Pulmonary artery endothelial cell (primary cell): ENCODE data around the gene MERTK. TPM values are rescaled to one million over a fixed set of nuclear protein-coding genes. Genes with fewer than 3 reads are reported as not detected.

Experiments
- DNase-seq: peaks from one replicate; pipeline ENCODE4 v3.0.0-alpha.2; 2011; ENCODE audit warnings: low read depth, low spot score
- total RNA-seq: library from RNA; depleted of rRNA; stranded (reverse); fragments of >200 nt; gene quantifications from 2 replicates; pipeline ENCODE4 v1.2.3, GENCODE V29; 2014

Gene MERTK
- total RNA-seq, 1 donor from 2014 or later: 25.0 TPM

DNA sequence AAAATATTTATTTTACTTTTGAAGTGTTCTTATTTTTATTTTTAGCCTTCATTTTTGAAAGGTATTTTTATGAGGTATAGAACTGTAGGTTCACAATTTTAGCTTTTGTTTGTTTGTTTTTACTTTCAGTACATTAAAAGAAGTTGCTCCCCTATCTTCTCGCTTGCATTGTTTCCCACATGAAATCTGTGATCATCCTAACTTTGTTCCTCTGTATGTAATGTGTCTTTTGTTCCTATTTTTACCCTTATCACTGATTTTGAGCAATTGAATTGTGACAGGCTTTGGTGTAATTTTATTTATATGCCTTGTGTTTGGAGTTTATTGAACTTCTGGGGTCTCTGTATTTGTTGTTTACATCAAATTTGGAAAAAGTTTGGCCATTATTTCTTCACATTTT is 78.8 kb downstream of the MERTK start:
- DNase-seq: no peak

GRCh38 chr2:111978452-111979170 is 80.2 kb downstream of the MERTK start:
- no peak for DNase-seq

DNA sequence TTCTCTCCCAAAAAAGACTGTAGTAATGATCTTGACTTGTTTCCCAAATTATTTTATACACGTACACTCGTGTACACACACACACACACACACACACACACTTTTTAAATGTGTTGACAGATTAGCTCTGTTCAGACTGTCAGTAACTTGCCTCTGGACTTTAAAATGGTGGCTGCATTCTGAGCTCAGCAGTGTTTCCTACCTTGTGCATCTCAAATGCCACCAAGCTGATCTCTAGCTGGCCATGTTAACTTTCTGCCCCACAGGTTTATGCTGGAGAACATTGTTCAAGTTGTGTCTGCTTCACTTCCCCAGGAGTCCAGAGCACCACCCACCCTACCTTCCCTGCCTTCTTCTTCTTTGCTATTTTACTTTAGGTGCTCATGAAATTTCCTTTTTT is 83.3 kb downstream of the MERTK start:
- DNase-seq: no peak

- DNase-seq: no peak
These were observed 84.4 kb downstream of the MERTK start for GRCh38 chr2:111982822-111983221.

DNA sequence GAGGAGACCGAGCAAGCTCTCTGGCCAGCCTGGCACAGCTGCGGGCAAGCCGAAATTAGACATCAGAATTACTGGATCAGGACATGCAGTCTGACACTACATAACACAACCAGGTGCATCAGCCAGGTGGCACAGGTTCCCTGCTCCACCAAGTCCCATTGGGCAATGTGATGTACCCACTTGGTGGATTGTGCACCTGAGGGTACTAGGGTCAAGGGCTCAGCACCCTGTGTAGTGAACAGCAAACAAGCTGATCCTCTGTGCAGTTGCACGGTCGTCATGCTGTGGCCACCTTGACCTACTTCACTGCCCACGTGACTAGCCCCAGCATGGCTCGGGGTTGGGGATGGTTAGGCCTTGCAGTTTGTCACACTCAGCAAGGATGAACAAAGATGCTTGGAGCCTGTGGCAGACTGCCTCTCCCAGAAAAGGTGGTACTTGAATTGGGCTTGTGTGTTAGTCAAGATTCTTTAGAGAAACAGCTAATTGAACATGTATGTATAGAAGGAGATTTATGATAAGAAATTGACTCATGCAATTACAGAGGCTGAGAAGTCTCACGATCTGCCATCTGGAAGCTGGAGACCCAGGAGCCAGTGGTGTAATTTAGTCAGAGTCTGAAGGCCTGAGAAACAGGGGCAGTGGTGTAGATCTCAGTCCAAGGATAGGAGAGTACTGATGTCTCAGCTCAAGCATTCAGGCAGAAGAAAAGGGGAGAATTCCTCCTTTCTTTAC is 85.2 kb downstream of the MERTK start:
- DNase-seq: no peak

DNA sequence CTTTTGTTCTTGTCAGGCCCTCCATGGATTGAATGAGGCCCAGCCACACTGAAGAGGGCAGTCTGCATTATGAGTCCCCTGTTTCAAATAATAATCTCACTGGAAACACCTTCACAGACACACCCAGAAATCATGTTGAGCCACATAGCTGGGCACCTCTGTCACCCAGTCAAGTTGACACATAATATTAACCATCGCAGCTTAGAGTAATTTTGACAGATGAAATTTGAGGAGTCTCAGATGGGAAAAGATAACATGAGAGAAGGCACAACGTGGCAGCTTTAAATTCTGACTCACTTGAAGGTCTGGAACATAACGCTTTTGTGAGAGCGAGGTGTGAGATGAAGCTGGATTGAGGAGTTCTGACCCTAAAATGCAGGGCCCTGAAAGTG is 85.8 kb downstream of the MERTK start:
- DNase-seq: no peak

- no peak for DNase-seq
These were observed 87.1 kb downstream of the MERTK start for GRCh38 chr2:111985514-111985913.

GRCh38 chr2:111986116-111986900 is 87.9 kb downstream of the MERTK start:
- no peak for DNase-seq

GRCh38 chr2:111990375-111990774 is 92.0 kb downstream of the MERTK start:
- no peak for DNase-seq

- no peak for DNase-seq
These were observed 92.4 kb downstream of the MERTK start for GRCh38 chr2:111990856-111991255.

- no peak for DNase-seq
These were observed 95.6 kb downstream of the MERTK start for GRCh38 chr2:111994042-111994441.

- DNase-seq: no peak
These were observed 96.7 kb downstream of the MERTK start for GRCh38 chr2:111995148-111995547.

GRCh38 chr2:111999809-112000208 is 101.4 kb downstream of the MERTK start:
- no peak for DNase-seq

DNA sequence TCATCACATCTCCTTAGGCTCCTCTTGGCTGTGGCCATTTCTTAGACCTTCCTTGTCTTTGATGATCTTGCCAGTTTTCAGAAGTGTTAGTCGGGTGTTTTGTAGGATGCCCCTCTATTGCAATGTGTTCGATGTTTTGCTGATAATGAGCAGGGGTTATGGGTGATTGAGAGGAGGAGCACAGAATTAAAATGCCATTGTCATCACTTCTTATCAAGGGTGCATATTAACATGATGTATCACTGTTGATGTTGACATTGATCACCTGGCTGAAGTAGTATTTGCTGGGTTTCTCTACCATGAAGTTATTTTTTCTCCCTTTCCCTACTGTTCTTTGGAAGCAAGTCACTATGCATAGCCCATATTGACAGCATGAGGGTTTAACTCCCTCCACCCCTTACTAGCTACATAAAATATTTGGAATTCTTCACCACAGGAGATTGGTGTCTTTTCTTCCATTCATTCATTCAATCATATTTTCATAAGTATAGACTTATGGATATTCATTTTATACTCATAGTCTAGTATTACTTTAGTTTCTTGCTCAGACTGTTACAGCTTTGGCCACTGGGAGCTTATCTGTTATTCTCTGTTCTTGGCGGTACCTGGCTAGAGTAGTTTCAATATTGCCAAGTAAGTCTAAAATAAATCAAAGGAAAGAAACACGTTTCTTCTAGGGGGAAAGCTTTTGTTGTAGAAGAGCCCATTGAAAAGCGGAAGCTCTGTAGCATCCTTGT is 102.2 kb downstream of the MERTK start:
- DNase-seq: no peak

GRCh38 chr2:112001136-112001715 is 102.8 kb downstream of the MERTK start:
- peak; percentile 15 for DNase-seq

DNA sequence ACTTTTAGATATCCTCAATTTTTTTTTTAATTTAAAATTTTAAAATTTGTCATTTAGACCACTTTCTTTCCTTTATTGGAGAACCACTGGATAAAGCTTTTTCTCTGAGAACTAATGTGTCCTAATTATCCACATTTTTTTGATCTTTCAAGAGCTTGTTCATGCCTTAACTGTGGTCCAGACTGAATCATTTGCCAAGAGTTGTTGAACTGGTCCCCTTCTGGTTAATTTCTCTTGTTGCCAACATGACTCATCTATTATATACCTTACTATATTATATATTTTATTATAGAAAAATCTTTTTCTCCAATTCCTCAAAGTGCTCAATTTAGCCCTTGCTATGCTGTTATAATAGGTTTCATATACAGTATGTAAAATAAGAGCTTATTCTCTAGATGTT is 103.5 kb downstream of the MERTK start:
- DNase-seq: no peak

GRCh38 chr2:112003576-112004252 is 105.3 kb downstream of the MERTK start:
- DNase-seq: no peak

GRCh38 chr2:112004253-112004645 is 105.8 kb downstream of the MERTK start:
- DNase-seq: no peak

DNA sequence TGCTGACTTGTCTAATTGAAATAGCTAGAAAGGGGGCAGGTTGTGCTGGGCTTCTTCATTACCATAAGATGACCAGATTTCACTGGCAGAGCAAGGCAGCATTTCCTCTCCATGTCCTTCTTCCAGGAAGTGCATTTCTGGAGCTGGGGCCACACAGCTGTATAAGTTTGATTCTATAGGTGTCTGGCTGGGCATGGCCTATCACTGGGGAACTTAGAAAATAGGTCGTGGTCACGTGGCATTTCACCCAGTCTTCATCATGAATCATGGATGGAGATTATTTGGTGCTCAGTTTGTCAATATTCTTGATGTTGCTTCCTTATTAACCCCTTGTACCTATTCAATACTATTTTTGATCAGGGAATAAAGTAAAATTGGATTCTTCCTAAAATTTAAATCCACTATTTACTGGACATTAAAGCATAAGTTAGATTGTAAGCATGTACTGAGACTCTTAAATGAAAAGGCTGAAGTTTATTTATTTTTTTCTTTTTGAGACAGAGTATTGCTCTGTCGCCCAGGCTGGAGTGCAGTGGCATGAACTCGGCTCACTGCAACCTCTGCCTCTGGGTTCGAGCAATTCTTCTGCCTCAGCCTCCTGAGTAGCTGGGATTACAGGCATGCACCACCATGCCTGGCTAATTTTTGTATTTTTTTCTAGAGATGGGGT is 107.1 kb downstream of the MERTK start:
- DNase-seq: no peak

GRCh38 chr2:112006076-112006410 is 107.6 kb downstream of the MERTK start:
- no peak for DNase-seq
